Stimulated activated CD4-positive, alpha-beta T cell treated with anti-CD3 and anti-CD28 coated beads, Interleukin-15, amount 100 ng/mL, for 1 hour (primary cell): ENCODE data around the gene GRIFIN.

Experiments used
- DNase-seq, 2 donors: peaks; one replicate each; pipeline ENCODE4 v3.0.0-alpha.2; 2020; ENCODE audit warnings: low read depth in 1 of 2, low spot score in 1 of 2

The GRIFIN gene

GRCh38 chr7:2499181-2499580, 23.0 kb upstream of the GRIFIN start:
- DNase-seq: no peak

GRCh38 chr7:2498708-2499107, 22.5 kb upstream of the GRIFIN start:
- no peak for DNase-seq

- no peak for DNase-seq
Measured at GRCh38 chr7:2497500-2498336, 21.5 kb upstream of the GRIFIN start.

GRCh38 chr7:2497065-2497464, 20.9 kb upstream of the GRIFIN start:
- no peak for DNase-seq

- DNase-seq: no peak
Measured at GRCh38 chr7:2496375-2496774, 20.2 kb upstream of the GRIFIN start.

GRCh38 chr7:2495418-2496299, 19.5 kb upstream of the GRIFIN start:
- DNase-seq: no peak

- DNase-seq: no peak
Measured at GRCh38 chr7:2494191-2495130, 18.3 kb upstream of the GRIFIN start.

- no peak for DNase-seq
Measured at GRCh38 chr7:2493205-2494164, 17.3 kb upstream of the GRIFIN start.

- DNase-seq: no peak
Measured at GRCh38 chr7:2492038-2492437, 15.8 kb upstream of the GRIFIN start.

- DNase-seq: no peak
Measured at GRCh38 chr7:2490181-2490651, 14.0 kb upstream of the GRIFIN start.

GRCh38 chr7:2488681-2489080, 12.5 kb upstream of the GRIFIN start:
- DNase-seq: no peak

- DNase-seq: no peak
Measured at GRCh38 chr7:2488272-2488645, 12.1 kb upstream of the GRIFIN start.

- no peak for DNase-seq
Measured at GRCh38 chr7:2487586-2488271, 11.5 kb upstream of the GRIFIN start.

GRCh38 chr7:2484868-2485267, 8.7 kb upstream of the GRIFIN start:
- no peak for DNase-seq

GRCh38 chr7:2483494-2483893, 7.3 kb upstream of the GRIFIN start:
- DNase-seq: no peak

GRCh38 chr7:2482725-2483451, 6.7 kb upstream of the GRIFIN start:
- DNase-seq: no peak

- DNase-seq: no peak
Measured at GRCh38 chr7:2481195-2481594, 5.0 kb upstream of the GRIFIN start.

- no peak for DNase-seq
Measured at GRCh38 chr7:2480070-2480408, 3.8 kb upstream of the GRIFIN start.
